Measurements from ENCODE around the gene PHACTR1. TPM values are rescaled to one million over a fixed set of nuclear protein-coding genes. Genes with fewer than 3 reads are reported as not detected.

The PHACTR1 gene
- total and polyA plus RNA-seq, 7 donors = 0.60 to 7.5 (median 3.7) TPM

DNA sequence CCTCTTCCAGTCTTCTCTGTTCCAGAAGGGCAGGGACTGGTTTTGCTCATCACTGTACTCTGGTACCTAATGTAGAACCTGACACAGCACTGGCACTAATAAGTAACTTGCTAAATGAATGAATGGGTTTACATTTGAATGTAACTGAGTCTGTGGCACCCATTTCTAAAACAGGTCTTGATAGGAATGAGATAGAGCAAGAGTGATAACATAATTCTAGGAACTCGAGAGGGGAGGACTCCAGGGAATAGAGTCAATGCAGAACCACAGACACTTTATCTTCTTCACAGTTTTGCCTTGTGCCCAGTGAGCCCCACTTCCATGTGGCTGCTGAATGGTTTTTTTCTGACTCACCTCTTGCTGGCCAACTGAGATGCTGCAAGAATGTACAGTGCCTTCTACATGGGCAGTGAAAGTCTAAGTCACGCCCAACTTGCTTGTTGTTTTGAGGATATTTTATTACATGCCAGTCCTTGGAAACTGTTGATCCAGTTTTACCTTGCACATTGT is 550.6 kb downstream of the PHACTR1 start:
- WGBS, 2 donors = 83 to 91% methylated on average over 2 of the region's 2 CpGs
- no peak for DNase-seq
- TF ChIP-seq POLR2AphosphoS5 (IDR thresholded peaks at IDR 0.05) (no peak), POLR2A (IDR thresholded peaks at IDR 0.05) (no peak), EP300 (IDR thresholded peaks at IDR 0.05) (no peak)
- TF ChIP-seq, protein P1, sequence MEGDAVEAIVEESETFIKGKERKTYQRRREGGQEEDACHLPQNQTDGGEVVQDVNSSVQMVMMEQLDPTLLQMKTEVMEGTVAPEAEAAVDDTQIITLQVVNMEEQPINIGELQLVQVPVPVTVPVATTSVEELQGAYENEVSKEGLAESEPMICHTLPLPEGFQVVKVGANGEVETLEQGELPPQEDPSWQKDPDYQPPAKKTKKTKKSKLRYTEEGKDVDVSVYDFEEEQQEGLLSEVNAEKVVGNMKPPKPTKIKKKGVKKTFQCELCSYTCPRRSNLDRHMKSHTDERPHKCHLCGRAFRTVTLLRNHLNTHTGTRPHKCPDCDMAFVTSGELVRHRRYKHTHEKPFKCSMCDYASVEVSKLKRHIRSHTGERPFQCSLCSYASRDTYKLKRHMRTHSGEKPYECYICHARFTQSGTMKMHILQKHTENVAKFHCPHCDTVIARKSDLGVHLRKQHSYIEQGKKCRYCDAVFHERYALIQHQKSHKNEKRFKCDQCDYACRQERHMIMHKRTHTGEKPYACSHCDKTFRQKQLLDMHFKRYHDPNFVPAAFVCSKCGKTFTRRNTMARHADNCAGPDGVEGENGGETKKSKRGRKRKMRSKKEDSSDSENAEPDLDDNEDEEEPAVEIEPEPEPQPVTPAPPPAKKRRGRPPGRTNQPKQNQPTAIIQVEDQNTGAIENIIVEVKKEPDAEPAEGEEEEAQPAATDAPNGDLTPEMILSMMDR (IDR thresholded peaks at IDR 0.05) = no peak
- Histone ChIP-seq H3K36me3 (no peaks in the 10 kb centered on the region), H3K4me1 (no peaks in the 10 kb centered on the region), H3K27ac (no peak overlapping the region), H3K4me3 (no peak overlapping the region), H3K9me3 (no peaks in the 10 kb centered on the region), H3K27me3 (no peaks in the 10 kb centered on the region)
- intact Hi-C loops (cut with DNase I) = no loop called here

GRCh38 chr6:13268913-13269518 is 552.4 kb downstream of the PHACTR1 start:
- Histone ChIP-seq H3K27ac (peak overlapping the region in 1 of 4 donors; percentile 43), H3K9me3 (no peaks in the 10 kb centered on the region), H3K4me3 (no peak overlapping the region), H3K36me3 (no peaks in the 10 kb centered on the region), H3K27me3 (no peaks in the 10 kb centered on the region), H3K4me1 (no peaks in the 10 kb centered on the region)
- TF ChIP-seq POLR2AphosphoS5 (IDR thresholded peaks at IDR 0.05) = peak in 1 of 4 donors; percentile 16
- TF ChIP-seq, protein P1 (IDR thresholded peaks at IDR 0.05) = no peak
- DNase-seq = no peak
- WGBS, 2 donors = 74 to 76% methylated on average over 8 of the region's 8 CpGs
- intact Hi-C loops (cut with DNase I) = no loop called here

- TF ChIP-seq, protein P1 (IDR thresholded peaks at IDR 0.05) = no peak
- TF ChIP-seq POLR2A (IDR thresholded peaks at IDR 0.05) (no peak), EP300 (IDR thresholded peaks at IDR 0.05) (no peak), POLR2AphosphoS5 (IDR thresholded peaks at IDR 0.05) (peak in 1 of 4 donors; percentile 11)
- Histone ChIP-seq H3K9me3 (no peaks in the 10 kb centered on the region), H3K27me3 (no peaks in the 10 kb centered on the region), H3K36me3 (no peaks in the 10 kb centered on the region), H3K4me3 (no peak overlapping the region), H3K27ac (no peak overlapping the region), H3K4me1 (no peaks in the 10 kb centered on the region)
- 69 to 90% methylated on average over 24 of the region's 24 CpGs for WGBS, 2 donors
- intact Hi-C loops (cut with DNase I) = no loop called here
- peak; percentile 81 for DNase-seq
These were observed 555.8 kb downstream of the PHACTR1 start for GRCh38 chr6:13272131-13273046.

DNA sequence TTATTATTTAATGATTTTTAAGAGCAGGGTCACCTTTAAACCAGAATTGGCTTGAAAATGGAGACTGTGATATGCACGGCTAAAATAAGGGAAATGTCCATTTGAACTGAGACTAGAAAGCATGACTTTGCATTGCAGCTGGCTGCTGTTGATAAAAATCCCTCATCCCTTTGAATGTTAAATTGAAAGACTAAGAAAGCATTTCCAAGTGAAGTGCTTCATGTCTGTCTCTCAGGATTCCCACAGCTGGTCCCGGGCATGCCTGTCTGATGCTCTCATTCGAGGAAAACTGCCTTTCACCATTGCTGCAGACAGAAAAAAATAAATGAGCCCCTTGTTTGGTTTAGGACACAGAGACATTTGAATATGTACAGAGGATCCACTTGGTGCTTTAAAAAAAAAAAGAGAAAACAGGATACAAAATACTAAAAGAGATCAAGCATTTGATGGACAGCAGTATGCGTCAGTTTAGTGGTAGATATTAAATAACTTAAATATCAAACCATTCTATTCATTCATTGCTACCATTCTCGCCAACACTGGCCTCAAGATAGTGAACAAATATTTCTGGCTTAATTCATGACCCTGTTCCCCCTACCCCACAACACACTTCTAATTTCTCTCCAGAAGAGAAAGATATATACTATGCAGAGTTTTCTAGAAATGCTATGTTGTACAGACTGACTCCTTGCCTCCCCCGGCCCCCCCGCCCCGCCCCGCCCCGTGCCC is 556.8 kb downstream of the PHACTR1 start:
- Histone ChIP-seq H3K9me3 (no peaks in the 10 kb centered on the region), H3K4me3 (no peak overlapping the region), H3K4me1 (no peaks in the 10 kb centered on the region), H3K27me3 (no peaks in the 10 kb centered on the region), H3K27ac (no peak overlapping the region), H3K36me3 (no peaks in the 10 kb centered on the region)
- intact Hi-C loops (cut with DNase I) = no loop called here
- no peak for DNase-seq
- TF ChIP-seq POLR2AphosphoS5 (IDR thresholded peaks at IDR 0.05) (no peak), EP300 (IDR thresholded peaks at IDR 0.05) (no peak), POLR2A (IDR thresholded peaks at IDR 0.05) (no peak)
- TF ChIP-seq, protein P1 (IDR thresholded peaks at IDR 0.05) = no peak
- 50 to 66% methylated on average over 10 of the region's 10 CpGs for WGBS, 2 donors
